ENCODE results near the gene COL24A1. TPM values are rescaled to one million over a fixed set of nuclear protein-coding genes. Genes with fewer than 3 reads are reported as not detected.
"Not testable (repeated sequence)": the region's sequence is repeated elsewhere in the genome, so short reads cannot be mapped to it uniquely, and the experiment has no call there.

COL24A1 gene
- total RNA-seq, 1 experiment from 2014 or later: not detected

DNA sequence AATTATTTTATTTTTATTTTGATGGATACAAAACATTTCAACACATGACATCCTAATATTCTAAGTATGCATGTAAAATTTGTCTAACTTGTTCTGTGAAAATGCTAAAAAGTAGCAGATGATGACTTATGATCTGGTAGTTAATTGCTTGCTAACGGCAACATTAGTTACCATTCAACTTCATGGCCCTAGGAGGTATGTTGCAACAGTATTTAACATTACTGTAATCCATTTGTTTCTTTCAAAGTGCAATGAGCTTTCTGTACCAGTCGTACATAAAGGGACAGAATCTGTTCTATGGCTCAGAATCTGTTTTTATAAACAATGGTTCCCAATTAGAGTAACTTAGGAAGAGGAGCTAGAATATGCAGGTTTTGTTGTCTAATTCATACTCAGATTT lies 356.8 kb downstream of the COL24A1 start:
- in situ Hi-C loops (cut with HindIII; ENCODE audit: low pct_unique_long_range_greater_than_20kb, low sequenced_read_pairs): no loop called here

DNA sequence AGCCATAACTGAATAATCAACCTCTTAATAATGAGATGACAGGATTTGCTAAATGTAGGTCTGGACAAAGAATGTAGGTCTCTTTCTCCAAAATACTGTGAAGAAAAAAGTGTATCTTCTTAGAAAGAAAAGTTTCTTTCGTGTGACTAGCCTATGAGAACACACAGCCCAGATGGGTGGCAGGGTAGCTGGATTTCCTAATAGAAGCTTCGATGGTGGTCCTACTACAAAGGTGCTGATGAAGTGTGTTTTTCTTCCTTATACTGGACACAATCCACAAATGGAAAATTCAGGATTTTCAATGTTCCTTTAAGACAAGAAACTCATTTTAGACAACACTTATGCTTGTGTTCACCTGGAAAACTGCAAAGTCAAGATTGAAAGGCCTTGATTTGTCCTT lies 358.2 kb downstream of the COL24A1 start:
- in situ Hi-C loops (cut with HindIII; ENCODE audit: low pct_unique_long_range_greater_than_20kb, low sequenced_read_pairs): no loop called here
- DNase-seq (ENCODE audit: low read depth): no peak

More for the DNA sequence above, 356.8 kb downstream of the COL24A1 start:
- DNase-seq (ENCODE audit: low read depth): no peak

DNA sequence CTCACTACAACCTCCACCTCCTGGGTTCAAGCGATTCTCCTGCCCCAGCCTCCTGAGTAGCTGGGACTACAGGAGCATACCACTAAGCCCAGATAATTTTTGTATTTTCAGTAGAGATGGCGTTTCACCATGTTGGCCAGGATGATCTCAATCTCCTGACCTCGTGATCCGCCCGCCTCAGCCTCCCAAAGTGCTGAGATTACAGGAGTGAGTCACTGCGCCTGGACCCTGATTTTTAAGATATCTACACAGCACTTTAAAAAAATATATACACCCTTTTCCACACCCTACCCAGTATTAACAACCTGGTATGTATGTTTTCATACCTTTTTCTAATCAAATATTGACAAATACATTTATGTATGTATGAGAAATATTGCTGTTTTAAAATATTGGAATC lies 379.6 kb downstream of the COL24A1 start:
- in situ Hi-C loops (cut with HindIII; ENCODE audit: low pct_unique_long_range_greater_than_20kb, low sequenced_read_pairs); DNase-seq (ENCODE audit: low read depth): not testable (repeated sequence)

DNA sequence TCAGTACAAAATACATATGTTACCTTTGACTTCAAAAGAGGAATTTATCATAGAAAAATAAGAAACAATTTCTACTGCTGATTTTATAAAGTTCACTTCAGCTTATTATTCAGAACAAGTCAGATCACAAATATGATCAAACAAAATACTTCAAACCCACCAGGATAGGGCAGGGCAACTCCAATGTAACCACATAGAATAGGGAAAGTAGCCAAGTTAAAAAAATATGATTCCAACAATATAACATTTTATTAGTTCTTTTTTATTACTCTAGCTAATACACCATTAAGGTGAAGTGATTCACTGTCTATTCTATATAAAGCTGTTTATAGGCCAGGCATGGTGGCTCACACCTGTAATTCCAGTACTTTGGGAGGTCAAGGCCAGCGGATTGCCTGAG lies 393.8 kb downstream of the COL24A1 start:
- no peak for DNase-seq (ENCODE audit: low read depth)
- in situ Hi-C loops (cut with HindIII; ENCODE audit: low pct_unique_long_range_greater_than_20kb, low sequenced_read_pairs): no loop called here

DNA sequence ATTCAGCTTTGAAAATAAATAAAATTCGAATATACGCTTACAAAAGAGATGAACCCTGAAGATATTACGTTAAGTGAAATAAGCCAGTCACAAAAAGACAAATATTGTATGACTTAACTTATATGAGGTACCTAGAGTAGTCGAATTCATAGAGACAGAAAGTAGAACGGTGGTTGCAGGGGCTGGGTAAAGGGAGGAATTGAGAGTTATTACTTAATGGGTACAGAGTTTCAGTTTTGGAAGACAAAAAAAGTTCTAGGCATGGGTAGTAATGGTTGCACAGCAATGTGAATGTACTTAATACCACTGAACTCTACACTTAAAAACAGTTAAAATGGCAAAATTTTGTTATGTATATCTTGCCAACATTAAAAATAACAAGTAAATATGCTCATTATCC lies 399.7 kb downstream of the COL24A1 start:
- DNase-seq (ENCODE audit: low read depth): no peak
- in situ Hi-C loops (cut with HindIII; ENCODE audit: low pct_unique_long_range_greater_than_20kb, low sequenced_read_pairs): no loop called here

DNA sequence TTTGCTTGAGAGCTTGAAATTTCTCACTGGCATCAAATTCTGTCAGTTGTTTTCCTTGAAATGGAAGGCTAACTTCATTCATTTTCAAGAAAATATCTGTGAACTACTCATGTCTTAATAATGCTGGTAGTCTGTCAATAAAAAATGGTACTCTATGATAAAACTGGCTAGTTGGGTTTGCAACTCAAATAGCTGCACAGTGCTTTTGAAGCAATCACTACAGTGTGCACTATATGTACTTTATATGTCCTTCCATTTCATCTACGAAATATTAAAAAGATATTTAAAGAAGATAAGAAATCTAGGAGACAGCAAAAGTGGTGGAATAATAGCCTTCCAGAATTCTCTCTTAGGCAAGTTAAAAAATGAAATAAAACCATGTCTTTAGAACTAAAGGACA lies 408.5 kb downstream of the COL24A1 start:
- in situ Hi-C loops (cut with HindIII; ENCODE audit: low pct_unique_long_range_greater_than_20kb, low sequenced_read_pairs): no loop called here
- no peak for DNase-seq (ENCODE audit: low read depth)

DNA sequence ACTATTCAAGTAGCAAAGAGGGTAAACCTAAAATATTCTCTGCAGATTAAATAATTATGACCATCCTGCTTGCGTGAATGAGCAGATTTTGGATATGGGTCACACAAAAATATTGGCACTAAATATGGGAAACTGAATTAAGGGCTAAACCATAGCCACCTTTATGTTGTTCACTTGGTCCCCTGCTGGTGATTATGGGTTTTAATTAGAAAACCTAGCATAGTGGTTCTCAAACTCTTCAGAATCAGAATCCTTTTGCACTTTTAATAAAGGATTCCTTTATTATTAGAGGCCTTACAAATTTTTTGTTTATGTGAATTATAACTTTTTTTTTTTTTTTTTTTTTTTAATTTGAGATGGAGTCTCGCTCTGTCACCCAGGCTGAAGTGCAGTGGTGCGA lies 409.8 kb downstream of the COL24A1 start:
- no peak for DNase-seq (ENCODE audit: low read depth)
- in situ Hi-C loops (cut with HindIII; ENCODE audit: low pct_unique_long_range_greater_than_20kb, low sequenced_read_pairs): no loop called here

DNA sequence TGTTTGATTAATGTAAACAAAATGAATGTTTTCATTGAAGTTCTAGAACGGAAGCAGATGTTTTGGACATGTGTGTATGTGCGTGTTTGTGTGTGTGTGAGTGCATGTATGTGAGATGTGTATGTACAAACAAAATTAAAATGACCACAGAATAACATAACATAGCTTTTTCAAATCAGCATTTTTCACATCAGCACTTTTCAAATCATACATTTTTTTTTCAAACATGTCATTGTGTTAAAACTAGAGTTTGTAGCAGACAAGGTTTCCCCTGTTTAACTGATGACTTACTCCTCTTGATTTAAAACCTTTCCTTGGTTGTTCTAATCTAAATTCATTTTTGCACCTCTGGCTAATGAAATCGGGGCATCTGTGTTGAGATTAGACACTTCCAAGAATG lies 412.8 kb downstream of the COL24A1 start:
- in situ Hi-C loops (cut with HindIII; ENCODE audit: low pct_unique_long_range_greater_than_20kb, low sequenced_read_pairs): no loop called here
- DNase-seq (ENCODE audit: low read depth): no peak

DNA sequence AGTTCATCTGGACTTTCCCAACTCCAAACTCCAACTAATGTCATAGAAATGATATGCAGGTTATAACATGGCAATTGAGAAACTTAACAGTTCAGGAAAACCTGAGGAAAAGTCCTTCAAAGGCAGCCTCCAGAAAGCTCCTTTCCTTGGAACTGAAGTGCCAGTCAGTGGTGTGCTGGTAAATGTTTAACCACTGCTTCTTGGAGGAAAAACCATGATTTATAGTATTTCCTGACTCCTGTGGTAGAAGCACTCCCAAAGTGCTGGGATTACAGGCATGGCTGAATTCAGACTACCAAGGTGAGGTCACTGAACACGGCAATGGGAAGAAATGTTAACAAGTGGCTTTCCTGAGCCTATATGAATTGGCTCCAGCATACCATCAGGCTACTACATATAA lies 421.6 kb downstream of the COL24A1 start:
- in situ Hi-C loops (cut with HindIII; ENCODE audit: low pct_unique_long_range_greater_than_20kb, low sequenced_read_pairs): no loop called here
- peak; percentile 75 for DNase-seq (ENCODE audit: low read depth)

DNA sequence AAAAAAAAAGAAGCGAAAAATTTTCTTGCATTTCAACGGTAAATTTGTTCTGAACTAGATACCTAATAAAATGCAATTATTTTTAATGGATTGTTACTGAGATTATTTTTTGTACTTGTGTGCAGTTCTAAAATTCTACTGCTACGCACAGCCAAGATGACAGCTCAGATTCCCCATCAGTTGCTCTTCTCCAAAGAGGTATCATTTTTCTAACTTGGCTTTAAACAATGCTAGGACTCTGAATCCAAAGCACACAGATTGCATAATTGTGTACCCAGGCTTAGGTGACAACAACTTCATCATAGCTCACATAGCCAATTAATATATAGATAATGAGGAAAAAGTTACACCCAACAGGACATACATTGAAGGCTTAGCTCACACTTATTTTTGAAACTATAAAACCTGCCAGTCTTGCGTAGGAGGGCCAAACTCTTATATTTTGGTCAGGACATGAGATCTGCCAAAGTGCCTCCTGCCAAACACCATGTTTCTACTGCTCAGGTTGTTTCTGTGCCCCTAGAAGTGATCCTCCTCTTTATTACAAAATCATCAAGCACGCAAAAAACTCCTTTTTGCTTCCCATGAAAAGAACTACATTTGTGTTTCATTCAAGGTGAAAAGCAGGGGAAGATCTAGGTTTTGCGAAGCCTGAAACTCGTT lies 437.8 kb downstream of the COL24A1 start:
- DNase-seq (ENCODE audit: low read depth): no peak
- in situ Hi-C loops (cut with HindIII; ENCODE audit: low pct_unique_long_range_greater_than_20kb, low sequenced_read_pairs): loop anchor here (25.0 kb wide), 1 partner anchor 407 kb away; no protein-coding TSS in a partner anchor

DNA sequence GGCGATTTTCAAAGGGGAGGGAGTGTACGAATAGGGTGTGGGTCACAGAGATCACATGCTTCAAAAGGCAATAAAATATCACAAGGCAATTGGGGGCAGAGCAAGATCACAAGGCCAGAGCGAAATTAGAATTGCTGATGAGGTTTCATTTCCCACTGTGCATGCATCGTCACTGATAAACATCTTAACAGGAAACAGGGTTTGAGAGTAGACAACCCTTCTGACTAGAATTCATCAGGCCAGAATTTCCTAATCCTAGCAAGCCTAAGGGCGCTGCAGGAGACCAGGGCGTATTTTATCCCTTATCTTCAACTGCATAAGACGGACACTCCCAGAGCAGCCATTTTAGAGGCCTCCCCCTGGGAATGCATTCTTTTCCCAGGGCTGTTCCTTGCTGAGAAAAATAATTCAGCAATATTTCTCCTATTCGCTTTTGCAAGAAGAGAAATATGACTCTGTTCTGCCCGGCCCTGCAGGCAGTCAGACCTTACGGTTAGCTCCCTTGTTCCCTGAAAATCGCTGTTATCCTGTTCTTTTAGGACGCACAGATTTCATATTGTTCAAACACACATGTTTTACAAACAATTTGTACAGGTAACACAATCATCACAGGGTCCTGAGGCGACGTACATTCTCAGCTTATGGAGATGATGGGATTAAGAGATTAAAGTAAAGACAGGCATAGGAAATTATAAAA lies 442.0 kb downstream of the COL24A1 start:
- in situ Hi-C loops (cut with HindIII; ENCODE audit: low pct_unique_long_range_greater_than_20kb, low sequenced_read_pairs): loop anchor here (25.0 kb wide), 1 partner anchor 402 kb away; no protein-coding TSS in a partner anchor
- not testable (repeated sequence) for DNase-seq (ENCODE audit: low read depth)

DNA sequence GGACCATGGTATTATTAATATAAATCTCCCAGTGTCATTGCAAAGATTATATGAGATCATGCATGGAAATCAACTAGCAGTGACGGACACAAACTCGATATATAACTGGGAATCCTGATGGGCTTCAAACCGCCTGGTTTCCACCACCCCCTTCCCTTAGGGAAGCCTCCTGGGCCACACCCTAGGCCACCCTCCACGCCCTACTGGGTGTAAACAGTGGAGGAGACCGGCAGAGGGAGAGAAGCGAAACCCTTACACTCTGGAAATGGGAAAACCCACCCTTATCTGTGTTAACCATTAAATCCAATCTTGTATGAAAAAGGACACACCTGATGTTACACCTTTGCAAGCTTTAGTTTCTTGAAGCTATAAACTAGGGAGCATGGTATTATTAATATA lies 447.7 kb downstream of the COL24A1 start:
- in situ Hi-C loops (cut with HindIII; ENCODE audit: low pct_unique_long_range_greater_than_20kb, low sequenced_read_pairs): loop anchor here (25.0 kb wide), 1 partner anchor 397 kb away; no protein-coding TSS in a partner anchor
- no peak for DNase-seq (ENCODE audit: low read depth)

DNA sequence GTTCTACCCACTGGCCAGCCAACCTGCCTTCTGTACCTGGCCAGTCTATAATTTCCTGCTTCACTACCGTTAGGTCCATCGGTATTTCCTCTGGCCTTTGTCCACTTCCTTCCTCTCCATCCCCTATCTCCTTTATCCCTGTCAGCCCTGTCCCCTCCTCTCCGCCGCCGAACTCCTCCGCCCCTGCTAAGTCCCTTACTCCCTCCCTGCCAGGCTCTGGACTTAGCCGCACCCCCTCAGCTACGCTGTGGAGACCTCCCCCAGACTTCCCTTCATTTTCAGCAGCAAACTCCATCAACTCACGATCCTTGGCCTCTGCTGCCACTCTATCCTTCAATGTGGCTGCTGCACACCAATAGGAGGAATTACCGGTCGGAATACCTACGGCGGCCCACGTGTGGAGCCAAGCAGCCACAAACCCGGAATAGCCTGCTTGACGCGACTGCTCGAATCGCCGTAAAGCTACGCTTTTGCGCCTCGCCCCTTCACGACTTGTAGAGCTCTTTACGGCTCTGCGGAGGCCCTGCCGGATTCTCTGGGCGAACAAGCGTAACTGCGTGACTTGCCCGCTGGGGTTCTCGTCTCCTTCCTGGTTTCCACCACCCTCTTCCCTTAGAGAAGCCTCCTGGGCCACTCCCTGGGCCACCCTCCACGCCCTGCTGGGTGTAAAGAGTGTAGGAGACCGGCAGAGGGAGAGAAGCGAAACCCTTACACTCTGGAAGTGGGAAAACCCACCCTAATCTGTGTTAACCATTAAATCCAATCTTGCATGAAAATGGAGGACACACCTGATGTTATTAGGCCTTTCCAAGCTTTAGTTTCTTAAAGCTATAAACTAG lies 448.4 kb downstream of the COL24A1 start, which contains the start of gene ZNHIT6:
ZNHIT6 (minus strand) TSS at position 444 of the 839 bp plus-strand sequence; CDS start at position 295, 149 bp downstream.
- in situ Hi-C loops (cut with HindIII; ENCODE audit: low pct_unique_long_range_greater_than_20kb, low sequenced_read_pairs): loop anchor here (25.0 kb wide), 1 partner anchor 396 kb away; no protein-coding TSS in a partner anchor

DNA sequence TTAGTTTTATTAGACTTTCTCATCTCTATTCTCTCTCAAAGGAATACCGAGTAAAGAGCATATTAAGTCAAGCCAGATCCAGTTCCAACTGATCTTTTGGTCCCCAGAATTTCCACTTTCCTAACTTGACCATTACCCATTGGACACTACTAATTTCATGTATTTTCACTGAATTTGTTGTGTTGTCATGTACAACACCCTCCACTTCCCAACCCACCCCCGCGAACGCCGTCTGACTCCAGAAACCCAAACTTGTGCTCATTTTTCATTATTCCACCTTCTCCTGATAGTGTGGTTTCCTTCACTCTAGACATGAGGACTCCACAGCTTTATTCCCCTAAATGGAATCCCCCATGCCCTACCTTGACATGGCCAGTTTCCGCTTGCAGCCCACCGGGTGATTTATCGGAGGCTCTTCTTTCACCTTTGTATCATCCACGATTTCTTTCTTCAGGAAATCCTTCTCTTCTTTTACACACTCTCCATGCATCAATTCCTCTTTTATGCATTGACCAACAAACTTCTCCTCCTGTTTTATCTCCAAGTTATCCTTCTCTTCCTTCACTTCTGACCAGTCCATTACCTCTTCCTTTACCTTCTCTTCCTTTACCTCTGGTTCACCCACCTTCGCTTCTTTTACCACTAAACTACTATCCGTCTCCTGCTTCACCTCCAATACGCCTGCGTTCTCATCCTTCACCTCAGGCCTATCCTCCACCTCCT lies 449.1 kb downstream of the COL24A1 start:
- DNase-seq (ENCODE audit: low read depth): no peak

More for the DNA sequence above, 448.4 kb downstream of the COL24A1 start, which contains the start of gene ZNHIT6:
- DNase-seq (ENCODE audit: low read depth): peak; percentile 98

DNA sequence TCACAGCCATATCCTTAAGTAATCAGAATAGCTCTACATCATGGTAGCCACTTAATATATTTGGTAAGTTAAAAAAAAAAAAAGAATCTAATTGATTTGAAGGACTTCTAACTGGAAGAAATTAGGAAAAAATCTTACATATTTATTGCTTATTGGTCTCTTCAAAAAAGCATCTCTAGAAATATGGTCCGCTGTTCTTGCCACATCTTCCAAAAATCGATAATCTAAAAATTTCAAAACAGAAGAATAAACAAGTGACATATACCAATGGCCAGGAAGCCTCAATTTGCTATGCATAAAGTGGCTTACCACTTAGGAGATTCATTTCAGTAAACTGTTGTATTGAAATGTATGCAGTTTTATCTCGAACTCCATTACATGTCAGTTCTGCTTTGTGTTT lies 450.6 kb downstream of the COL24A1 start:
- no peak for DNase-seq (ENCODE audit: low read depth)
- in situ Hi-C loops (cut with HindIII; ENCODE audit: low pct_unique_long_range_greater_than_20kb, low sequenced_read_pairs): loop anchor here (25.0 kb wide), 1 partner anchor 394 kb away; no protein-coding TSS in a partner anchor

More for the DNA sequence above, 449.1 kb downstream of the COL24A1 start:
- in situ Hi-C loops (cut with HindIII; ENCODE audit: low pct_unique_long_range_greater_than_20kb, low sequenced_read_pairs): loop anchor here (25.0 kb wide), 1 partner anchor 395 kb away; no protein-coding TSS in a partner anchor

DNA sequence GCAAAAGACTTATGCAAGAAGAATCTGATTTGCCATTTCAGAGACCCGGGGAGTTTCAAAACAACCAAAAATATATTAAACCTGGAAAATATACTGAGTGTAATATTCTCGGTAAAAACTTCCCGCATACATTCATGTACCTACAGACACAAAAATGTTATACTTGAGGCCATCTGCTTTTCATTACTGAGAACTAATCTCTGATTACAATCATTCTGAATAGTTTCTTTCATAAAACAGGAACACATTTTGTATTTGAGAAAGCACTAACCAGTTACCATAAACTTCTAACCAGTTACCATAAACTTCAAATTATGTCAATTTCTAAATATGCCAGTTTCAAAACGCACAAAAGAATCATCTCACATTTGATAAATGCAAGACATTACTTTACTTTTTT lies 456.1 kb downstream of the COL24A1 start:
- DNase-seq (ENCODE audit: low read depth): no peak
- in situ Hi-C loops (cut with HindIII; ENCODE audit: low pct_unique_long_range_greater_than_20kb, low sequenced_read_pairs): loop anchor here (25.0 kb wide), 1 partner anchor 388 kb away; no protein-coding TSS in a partner anchor

DNA sequence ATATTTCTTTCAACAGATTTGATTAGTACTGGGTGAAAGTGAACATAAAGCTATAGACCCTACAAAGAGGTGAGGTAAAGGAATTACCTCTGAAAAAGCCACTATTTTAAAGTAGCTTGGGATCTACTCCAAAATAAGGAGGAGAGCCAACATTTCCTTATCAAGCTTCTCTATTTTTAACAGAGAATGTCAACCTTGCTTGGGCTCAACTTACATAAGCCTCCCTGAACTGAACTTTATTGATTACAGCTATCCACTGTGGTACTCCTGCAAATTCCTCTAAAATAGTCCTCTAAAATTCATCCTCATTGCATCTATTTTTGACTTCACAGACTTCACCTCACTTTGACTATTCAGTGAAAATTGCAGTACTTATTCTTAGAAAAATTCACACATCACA lies 458.7 kb downstream of the COL24A1 start:
- no peak for DNase-seq (ENCODE audit: low read depth)
- in situ Hi-C loops (cut with HindIII; ENCODE audit: low pct_unique_long_range_greater_than_20kb, low sequenced_read_pairs): loop anchor here (25.0 kb wide), 2 partner anchors 111 to 211 kb away; partner anchors contain the start of gene CCN1

All from Caki2 (cell line).